NCI-H1417 (cell line): ENCODE measurements around the gene ARRDC5.
A peak's percentile ranks its signal among the peaks of the same experiment; 100 is the strongest.
"Not testable (repeated sequence)": the region's sequence is repeated elsewhere in the genome, so short reads cannot be mapped to it uniquely, and the experiment has no call there.

ENCODE experiments used
- DNase-seq, 3 experiments: peaks; one replicate each; lab custom pipeline; 2025; lab: John Stamatoyannopoulos, UW

ARRDC5 gene

DNA sequence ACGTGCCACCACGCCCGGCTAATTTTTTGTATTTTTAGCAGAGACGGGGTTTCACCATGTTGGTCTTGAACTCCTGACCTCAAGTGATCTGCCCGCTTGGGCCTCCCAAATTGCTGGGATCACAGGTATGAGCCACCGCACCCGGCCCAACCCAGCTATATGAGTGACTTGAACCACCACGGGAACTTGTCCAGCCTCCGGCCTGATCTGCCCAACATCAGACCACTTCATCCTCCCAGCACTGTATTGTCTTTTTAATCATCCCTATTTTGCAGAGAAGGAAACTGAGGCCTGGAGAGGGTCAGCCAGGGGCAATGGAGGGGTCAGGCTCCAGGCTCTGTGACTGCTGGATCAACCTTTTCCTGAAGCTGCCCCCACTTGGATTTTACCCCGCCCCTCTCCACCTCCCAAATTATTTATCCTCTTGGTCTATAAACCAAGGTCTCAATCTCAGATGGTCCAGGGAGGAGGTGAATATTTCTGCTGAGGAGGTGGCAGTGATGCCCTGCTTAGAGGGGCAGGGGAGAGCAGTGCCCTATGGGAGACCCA lies 34.3 kb downstream of the ARRDC5 start:
- no peak for DNase-seq

DNA sequence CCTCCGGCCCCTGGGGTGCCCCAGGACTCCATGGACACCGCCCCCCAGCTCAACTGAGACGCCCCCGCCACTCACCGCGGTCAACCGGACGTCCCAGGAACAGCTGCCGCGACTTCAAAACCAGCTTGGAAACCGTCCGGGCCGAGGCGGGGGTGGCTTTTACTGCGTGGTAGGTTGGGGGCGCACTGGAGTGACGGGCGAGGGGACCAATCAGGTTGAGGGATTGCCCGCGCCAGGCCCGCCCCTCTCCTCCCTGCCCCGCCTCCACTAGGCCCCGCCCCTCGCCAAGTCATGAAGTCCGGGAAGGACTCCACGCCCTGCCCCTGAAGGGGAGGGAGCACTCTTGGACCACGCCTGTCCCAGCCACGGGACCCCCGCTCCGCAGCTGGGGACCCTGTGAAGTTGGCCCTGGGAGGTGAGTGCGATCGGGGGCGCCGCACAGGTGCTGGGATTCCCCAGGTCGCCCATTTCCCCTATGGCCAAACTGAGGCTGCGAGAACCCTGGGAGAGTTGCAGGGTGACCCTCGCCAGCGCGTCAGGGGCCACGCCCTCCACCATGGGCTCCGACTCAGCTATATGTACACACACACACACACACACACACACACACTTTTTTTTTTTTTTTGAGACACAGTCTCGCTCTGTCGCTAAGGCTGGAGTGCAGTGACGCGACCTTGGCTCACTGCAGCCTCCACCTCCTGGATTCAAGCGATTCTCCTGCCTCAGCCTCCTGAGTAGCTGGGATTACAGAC lies 35.0 kb downstream of the ARRDC5 start, which contains the start of gene PLIN3:
PLIN3 (minus strand) TSS at position 134 of the 752 bp plus-strand sequence. CDS start 6,273 bp downstream, outside the sequence.
- peak in 1 of 3 experiments; percentile 48 for DNase-seq

DNA sequence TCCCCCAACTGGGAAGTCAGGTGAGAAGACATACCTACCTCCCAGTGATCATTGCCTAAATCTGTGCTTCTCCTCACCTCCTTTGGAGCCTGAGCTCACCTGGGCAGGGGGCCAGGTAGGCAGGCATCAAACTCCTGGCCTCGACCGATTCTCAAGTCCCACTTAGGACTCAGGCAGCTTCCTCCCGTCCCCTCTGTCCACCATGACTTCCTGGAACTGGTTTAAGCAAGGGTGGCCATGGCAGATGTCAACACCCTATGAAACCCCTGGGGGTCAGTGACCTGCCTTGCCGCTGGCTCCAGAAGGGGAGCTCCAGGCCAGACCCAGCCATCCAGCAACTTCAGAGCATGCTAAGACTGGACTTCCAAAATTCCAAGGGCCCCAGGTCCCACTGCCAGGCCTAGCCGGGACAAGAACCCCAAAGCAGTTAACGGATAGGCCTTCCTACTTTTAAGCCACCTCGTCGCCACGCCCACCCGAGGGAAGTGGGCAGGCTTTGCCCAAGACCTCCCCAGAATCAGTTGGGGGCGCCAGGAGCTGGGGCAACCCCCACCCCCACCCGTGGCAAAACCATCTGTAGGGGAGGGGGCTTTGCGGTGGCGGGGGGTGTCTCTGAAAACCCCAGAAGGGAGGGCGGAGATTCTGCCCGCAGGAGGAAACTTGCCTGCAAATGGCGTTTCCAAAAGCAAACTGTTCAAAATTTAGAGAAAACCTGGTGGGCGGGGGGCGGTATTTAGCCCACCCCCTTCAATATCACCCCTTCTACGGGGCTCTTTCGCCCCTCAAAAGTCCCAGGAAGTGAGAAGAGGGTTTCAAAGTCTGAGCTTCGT lies 35.9 kb downstream of the ARRDC5 start:
- DNase-seq: no peak

DNA sequence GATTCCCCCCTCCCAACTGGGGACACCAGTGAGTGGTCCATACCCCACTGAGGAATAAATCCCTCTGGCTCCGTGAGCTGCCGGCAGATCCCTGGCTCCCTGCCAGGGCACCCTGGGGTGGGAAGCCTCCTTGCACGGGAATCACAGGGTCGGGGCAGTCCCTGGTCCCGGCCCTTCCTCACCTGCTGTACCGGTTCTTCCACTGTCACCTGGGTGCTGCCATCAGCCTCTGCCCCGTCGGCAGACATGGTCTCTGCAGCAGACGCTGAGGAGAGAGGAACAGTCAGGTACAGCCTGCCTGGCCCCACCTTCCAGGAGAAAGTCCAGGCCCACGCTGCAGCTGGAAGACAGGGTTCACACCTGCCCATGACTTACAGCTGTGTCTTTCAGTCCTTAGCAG lies 41.5 kb downstream of the ARRDC5 start:
- peak in 2 of 3 experiments; percentile 79 to 87 for DNase-seq

DNA sequence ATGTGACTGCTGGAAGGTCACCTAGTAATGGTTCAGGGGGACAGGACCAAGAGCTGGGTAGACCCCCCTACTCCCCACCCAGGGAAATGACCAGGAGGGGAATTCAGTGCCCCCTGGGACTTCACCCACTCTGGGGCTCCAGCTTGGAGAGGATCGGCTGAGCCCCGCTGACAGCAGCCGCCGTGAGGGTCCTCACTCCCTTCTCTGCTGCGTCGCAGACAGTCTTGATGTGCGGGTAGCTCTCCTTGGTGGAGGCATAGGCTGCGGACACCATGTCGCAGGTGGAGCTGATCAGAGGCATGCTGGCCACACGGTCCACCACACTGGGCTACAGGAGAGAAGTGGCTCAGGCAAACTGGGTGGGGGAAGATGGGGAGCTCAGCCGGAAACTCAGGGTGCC lies 43.0 kb downstream of the ARRDC5 start:
- no peak for DNase-seq

DNA sequence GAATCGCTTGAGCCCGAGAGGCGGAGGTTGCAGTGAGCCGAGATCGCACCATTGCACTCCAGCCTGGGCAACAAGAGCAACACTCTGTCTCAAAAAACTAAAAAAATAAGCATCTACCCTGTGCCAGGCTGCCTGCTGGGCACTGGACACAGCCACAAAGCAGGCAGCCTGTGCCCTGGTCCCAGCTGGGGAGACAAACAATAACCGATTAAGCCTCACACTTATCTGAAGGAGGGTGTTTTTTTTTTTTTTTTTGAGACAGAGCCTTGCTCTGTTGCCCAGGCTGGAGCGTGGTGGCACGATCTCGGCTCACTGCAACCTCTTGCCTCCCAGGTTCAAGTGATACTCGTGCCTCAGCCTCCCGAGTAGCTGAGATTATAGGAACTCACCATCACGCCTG lies 46.2 kb downstream of the ARRDC5 start:
- not testable (repeated sequence) for DNase-seq

DNA sequence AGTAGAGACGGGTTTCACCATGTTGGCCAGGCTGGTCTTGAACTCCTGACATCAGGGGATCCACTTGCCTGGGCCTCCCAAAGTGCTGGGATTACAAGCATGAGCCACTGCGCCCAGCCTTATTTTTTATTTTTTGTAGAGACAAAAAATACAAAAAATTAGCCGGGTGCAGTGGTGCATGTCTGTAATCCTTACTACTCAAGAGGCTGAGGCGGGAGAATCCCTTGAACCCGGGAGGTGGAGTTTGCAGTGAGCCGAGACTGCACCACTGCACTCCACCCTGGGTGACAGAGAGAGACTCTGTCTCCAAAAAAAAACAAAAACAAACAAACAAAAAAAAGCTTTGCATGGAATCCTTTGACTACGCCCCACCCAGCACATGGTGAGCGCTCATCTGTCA lies 49.2 kb downstream of the ARRDC5 start:
- DNase-seq: not testable (repeated sequence)

DNA sequence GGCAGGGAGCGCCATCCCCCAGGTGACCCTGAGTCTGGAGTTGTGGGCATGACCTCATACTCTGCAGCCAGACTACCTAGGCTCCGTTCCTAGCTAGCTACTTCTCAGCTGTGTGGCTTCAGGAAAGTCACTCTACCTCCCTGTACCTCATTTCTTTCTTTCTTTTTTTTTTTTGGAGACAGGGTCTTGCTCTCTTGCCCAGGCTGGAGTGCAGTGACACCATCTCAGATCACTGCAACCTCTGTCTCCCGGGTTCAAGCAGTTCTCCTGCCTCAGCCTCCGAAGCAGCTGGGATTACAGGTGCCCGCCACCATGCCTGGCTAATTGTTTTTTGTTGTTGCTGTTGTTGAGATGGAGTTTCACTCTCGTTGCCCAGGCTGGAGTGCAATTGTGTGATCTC lies 50.2 kb downstream of the ARRDC5 start:
- DNase-seq: no peak

DNA sequence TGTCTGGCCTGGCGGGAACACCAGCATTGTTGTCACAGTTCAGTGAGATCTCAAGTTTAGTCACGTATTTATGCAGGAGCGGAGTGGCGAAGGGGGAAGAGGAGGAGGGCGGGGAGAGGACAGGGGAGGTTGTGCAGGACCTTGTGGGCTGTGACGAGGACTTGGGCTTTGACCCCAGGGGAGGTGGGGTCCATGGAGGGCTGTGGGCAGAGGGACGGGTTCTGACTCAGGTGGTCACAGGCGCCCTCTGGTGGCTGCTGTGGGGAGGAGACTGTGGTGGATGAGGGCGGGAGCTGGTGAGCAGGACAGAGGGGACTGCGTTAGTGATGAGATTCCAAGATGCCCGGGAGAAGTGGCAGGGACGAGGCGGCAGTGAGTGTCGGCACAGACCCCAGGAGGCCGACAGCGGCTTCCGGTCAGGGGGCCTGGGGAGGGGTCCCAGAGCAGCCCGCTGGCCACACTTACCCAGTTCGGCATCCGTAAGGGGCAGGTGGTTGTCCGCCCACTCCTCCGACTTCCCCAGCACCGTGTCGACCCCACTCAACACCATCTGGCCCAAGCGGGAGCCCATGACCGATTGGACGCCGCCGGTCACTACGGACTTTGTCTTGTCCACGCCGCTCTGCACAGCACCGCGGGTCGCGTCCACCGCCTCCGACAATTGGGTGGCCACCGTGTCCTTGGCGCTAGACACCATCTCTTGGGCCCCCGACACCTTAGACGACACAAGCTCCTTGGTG lies 51.0 kb downstream of the ARRDC5 start:
- DNase-seq: peak; percentile 47 to 76 (median 72)

DNA sequence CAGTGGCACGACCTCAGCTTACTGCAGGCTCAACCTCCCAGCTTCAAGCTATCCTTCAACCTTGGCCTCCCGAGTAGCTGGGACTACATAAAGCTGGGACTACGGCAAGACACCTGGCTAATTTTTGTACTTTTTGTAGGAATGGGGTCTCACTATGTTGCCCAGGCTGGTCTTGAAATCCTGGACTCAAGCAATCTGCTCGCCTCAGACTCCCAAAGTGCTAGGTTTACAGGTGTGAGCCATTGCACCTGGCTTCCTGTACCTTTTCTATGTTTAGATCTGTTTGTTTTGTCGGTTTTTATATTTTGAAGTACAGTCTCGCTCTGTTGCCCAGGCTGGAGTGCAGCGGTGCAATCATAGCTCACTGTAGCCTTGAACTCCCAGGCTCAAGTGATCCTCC lies 53.7 kb downstream of the ARRDC5 start:
- peak in 1 of 3 experiments; percentile 16 for DNase-seq

DNA sequence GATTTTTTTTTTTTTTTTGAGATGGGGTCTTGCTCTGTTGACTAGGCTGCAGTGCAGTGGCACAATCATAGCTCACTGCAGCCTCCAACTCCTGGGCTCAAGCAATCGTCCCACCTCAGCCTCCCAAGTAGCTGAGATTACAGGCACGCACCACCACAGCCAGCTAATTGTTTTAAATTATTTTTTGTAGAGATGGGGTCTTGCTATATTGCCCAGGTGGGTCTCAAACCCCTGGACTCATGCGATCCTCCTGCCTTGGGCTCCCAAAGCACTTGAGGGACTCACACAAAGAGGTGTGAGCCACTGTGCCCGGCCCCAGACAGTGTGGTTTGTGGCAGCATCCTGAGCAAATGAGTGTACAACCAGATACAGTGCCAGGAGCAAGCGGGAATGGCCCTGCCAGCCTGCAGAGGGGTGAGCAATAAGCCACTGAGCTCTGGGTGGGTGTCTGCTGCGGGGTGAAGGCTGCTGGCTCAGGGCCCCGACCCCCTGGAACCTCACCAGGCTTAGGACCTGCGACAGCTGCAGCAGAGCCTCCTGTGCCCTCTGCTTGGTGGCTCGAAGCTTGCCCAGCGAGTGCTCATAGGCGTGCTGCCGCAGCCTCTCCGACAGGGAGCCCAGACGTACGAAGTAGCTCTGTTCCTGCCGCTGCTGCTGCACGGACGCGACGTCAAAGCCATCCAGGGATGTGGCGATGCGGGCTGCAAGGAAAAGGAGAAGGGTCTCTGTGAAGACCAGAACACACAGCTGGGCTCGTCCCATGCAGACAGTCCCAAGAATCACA lies 55.3 kb downstream of the ARRDC5 start:
- no peak for DNase-seq

DNA sequence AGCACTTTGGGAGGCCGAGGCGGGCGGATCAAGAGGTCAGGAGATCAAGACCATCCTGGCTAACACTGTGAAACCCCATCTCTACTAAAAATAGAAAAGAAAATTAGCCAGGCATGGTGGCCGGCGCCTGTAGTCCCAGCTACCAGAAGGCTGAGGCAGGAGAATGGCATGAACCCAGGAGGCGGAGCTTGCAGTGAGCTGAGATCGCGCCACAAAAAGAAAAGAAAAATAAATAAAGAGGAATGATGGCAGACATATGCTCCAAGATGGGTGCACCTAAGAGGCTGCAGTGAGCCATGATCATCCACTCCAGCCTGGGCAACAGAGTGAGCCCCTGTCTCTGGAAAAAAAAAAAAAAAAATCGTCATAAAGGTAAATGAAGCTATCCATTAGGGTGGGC lies 56.7 kb downstream of the ARRDC5 start:
- DNase-seq: not testable (repeated sequence)

DNA sequence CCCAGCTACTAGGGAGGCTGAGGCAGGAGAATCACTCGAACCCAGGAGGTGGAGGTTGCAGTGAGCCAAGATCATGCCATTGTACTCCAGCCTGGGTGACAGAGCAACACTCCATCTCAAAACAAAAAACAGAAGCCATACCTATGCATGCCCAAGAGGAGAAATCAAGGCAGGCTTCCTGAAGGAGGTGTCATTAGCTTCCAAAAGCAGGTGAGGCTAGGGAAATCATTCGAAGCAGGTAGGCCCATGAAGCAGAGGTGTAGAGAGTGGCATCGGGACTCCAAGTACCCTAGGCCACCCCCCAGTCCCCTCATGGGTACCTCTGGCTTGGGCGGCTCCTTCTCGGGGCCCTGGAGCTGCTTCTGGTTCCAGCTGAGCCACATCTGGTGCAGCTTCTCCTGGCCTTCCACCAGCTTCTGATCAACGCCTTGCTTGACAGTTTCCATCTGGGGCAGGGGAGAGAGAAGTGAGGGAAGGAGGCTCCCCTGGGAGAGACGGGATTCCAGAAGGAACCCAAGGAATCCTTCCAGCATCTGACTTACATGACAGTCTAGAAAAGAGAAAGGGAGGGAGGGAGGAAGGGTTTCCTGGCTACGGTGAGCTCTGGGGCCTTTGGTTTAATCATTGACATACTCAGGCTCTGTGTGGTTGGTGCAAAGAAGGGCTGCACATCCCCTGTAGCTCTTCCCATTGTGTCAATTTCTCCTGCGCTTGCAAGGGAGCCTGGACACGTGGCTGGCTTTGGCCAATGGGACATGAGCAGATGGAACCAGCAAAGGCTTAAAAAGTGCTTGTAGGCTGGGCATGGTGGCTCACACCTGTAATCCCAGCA lies 58.1 kb downstream of the ARRDC5 start:
- no peak for DNase-seq

DNA sequence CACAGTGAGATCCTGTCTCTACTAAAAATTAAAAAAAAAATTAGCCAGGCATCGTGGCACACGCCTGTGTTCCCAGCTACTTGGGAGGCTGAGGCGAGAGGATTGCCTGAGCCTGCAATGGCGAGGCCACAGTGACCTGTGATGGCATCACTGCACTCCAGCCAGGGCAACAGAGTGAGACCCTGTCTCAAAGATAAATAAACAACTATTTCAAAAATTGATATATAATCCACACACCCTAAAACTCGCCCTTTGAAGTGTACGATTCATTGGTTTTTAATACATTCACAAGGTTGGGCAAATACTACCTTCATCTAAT lies 59.1 kb downstream of the ARRDC5 start:
- no peak for DNase-seq
